RPMI7951 (cell line): ENCODE measurements around the gene ANTXR1. TPM values are rescaled to one million over a fixed set of nuclear protein-coding genes. Genes with fewer than 3 reads are reported as not detected.

Source experiments
- DNase-seq: peaks from one replicate; pipeline ENCODE4 v3.0.0-alpha.2; 2012; ENCODE audit warnings: low read depth
- total RNA-seq: library from RNA; depleted of rRNA; stranded (reverse); fragments of >200 nt; shearing (Covaris generic); gene quantifications from 2 replicates; pipeline ENCODE4 v1.2.3, GENCODE V29; 2014

Gene ANTXR1
- total RNA-seq, 1 experiment from 2014 or later, result 69.7 TPM

DNA sequence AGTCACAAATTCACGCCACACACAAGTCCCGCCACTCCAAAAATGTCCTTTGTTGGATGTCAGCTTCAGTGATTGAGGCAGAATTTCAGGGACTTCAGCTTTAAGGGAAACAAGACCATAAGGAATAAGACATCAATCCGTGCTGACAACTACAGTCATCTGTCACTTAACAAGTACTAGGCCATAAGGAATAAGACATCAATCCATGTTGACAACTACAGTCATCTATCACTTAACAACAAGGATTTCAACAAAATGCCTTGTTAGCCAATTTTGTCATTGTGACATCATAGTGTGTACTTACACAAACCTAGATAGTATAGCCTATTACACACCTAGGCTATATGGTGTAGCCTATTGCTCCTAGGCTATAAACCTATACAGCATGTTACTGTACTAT is 58.0 kb downstream of the ANTXR1 start:
- no peak for DNase-seq

DNA sequence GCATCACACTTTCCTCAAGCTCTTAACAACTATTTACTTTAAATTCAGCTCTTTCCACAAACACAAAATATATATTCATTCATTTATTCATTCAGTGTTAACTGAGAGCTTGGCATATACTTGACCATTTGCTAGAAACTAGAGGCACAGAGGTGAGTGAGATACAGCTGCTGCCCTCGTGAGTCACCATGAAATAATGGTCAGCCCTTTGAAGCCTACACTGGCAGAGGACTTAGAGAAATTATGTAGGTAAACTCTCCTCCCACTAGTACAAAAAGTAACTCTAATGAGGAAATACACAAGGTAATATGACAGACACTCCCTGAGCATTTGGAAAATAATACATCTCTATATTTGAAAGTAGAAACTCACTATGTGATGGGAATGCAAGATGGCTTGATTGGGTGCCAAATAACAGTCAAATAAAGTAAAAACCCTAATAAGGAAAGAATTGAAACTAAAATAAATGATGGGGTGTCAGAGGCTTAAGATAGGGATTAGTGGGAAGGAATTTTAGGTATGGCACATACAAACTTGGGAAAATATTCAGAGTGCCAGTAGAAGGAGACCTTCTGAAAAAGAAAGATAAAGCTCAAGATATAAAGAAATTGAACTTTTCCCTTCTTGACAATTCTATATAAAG is 61.1 kb downstream of the ANTXR1 start:
- peak; percentile 70 for DNase-seq

DNA sequence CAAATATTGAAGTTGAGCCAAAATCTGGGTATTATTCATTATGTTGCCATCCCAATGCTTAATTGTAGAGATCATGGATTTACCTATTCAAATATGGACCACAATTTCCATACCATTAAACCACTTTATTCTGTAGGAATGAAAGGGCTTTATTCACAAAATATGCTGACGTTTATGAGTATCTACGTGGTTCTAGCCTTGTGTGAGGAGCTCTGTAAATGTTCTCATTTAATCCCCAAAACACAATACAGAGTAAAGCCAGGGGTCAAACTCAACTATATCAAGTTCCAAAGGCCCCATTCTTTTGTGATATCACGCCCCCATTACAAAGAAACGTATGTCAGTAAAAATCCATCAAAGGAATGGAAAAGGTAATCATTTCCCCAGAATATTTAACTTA is 61.9 kb downstream of the ANTXR1 start:
- no peak for DNase-seq

DNA sequence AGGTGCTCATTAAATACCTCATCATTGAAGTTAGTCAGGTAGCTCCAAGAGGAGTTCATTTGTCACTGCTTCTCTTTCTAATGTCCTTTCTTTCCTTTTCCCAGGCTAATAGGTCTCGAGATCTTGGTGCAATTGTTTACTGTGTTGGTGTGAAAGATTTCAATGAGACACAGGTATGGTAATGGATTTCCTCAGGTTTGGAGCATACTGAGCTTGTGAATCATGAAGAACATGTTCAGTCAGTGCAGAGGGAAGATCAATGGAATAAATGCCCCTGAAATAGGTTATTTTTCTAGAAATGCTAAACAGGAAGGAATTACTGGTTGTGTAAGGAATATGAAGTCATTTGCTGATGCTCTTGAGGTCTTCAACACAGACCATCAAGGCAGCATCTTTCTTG is 62.5 kb downstream of the ANTXR1 start:
- no peak for DNase-seq

DNA sequence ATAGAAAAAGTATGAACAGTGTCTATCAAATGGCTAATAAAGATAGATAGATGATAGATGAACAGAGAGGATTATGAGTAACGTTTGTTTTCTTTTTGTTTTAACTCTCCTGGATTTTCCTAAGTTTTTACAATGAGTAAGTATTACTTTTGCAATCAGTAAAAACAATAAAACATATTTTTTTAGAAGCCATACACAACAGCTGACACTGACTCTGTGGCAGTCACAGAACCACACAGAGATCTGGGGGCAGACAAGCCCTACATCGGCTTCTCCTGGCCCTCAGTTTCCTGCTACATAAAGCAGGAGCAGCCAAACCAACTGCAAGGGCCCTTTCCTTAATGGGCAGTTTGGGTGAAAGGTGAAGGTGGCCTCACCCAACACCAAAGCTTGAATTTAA is 63.6 kb downstream of the ANTXR1 start:
- no peak for DNase-seq

DNA sequence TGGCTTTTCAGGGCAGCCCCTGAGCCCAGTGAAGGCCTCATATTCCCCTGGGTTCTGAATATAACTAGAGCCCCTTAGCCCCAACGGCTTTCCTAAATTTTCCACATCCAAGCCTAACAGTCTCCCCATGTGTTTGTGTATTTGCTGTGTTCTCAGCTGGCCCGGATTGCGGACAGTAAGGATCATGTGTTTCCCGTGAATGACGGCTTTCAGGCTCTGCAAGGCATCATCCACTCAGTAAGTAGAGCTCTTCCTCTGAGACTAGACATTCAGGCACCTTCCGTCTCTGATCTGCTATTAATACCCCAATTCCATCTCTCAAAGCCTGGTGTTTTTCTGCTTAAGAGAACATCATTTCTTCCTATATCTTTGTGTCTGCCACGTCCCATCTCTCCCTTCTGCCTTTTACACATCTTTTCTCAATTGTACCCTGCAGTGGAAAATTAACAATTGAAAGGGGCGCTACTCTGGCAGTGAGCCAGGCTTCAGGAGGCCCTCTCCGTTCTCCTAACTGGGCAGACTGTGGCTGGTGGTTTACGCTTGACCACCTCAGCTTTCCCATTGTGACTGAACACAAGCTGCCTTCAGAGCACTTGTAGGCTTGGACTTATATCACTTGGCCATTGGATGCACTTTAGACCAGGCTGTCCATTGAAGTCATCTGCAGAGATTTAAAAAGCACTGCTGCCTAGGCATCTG is 64.4 kb downstream of the ANTXR1 start:
- no peak for DNase-seq

DNA sequence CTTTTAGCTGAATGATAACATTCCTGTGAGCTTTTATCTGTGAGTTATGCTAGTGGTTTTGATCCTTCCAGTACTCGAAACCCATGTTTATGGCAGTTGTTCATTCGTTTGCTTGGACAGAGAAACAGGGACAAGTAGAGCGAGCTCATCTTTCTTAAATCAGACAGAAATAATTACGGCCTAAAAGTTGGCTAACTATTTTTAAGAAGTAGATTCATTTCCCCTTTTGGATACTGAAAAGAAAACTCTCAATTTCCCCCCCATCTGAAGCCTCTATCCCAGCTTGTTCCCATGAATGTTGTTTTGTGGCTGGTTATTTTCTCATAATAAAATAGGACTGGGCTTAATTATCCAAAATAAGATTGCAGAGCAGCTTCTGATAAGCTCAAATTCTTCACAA is 67.1 kb downstream of the ANTXR1 start:
- no peak for DNase-seq

DNA sequence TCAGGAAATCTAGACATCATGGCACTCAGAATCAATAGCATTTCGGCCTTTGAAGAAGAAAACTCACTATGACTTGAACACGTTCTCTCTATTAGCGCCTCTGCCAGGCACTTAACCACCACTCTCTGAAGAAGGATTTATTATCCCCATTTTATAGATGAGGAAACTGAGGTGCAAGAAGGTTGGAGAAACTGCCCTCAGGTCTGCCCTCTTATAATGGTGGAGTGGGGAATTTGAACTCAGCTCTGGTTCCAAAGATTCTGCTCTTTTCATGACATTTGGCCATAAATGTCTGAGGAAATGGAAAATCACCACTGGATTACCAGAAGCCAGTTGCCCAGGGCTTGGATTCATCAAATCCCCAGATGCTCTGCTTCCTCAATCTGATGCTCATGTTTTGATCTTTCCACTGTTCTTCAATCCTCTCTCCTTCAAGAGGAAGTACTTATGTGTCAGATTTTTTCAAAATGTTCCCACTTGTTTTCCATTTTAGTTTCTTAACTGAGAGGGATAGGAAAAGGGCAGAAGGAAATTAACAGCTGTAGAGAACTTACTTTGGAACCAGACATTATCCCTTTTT is 68.1 kb downstream of the ANTXR1 start:
- DNase-seq, result peak; percentile 37

DNA sequence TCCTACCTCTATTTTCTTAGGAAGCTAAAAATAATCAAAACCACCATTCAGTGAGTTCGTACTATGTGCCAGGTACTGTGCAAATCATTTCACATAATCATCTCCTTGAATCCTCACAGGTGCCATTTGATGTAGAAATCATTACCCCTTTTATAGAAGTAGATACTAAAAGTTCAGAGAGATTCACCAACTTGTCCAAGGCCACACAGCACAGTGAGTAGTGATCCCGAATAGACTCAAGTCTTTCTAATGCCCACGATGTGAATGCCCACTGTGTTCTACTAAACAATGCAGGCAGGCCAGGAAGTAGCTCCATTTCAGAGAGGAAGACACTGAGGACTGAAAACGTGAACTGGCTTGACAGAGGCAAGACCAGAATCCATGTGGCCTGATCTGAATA is 68.8 kb downstream of the ANTXR1 start:
- no peak for DNase-seq

DNA sequence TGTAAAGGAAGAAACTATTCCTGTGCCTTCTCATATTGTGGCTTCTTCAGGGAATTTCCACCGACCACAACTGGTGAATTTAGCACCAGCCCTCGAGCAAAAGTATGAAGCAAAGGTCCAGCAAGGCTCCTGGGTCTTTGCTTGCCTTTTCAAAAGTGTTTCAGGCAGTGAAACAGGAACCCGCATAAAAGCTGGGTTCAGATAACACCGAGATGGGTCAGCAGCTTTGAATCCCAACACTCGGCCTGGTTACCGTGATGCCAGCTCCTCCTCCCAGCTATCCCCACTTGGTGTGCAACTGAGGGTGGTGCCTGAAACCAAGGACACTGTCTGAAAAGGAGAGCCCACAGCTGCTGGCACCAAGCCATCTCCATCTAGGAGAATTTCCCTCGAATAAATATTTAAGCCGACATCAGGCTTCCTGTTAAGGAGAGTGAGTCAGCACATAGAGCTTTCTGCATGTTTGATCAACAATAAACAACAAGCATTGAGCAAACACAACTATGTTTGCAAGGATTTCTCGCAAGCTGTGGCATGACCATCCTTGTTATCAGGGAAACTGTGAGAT is 69.5 kb downstream of the ANTXR1 start:
- peak; percentile 97 for DNase-seq

DNA sequence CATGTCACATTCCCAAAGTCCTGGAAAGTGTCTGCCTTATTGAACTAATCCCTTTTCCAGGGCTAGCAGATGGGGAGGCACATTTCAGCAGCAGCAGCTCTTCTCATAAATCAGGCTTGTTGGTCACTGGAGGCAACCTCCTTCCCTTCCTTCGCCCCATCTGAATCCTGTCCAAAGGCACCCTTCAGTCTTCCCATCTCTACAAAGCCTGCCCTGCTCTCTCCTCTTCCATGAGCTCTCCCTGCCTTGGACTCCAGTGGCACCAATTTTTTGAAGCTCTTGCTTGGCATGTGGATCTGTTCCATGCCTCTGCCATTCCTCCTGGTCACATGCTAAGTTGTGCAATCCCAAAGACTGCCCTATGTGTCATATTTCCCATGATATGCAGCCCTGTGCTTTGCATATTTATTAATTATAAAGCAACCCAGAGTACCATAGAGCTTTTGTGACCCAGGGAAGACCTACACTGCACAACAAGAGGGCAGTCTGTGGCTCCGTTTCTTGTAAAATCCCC is 70.3 kb downstream of the ANTXR1 start:
- DNase-seq, result peak; percentile 67

DNA sequence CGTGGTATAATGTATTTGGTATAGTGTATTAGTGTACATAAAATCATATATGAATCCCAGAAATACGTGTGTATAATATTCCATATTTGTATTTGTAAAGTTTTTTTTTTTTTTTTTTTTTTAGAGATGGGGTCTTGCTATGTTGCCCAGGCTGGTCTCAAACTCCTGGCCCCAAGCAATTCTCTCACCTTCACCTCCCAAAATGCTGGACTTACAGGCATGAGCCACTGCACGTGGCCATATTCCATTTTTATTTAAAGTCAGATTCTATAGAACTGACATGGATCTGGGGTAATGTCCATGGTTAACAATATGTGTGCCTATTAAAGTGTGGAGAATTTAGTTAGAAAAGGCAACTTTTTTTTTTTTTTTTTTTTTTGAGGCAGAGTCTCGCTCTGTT is 71.5 kb downstream of the ANTXR1 start:
- DNase-seq, result no peak

DNA sequence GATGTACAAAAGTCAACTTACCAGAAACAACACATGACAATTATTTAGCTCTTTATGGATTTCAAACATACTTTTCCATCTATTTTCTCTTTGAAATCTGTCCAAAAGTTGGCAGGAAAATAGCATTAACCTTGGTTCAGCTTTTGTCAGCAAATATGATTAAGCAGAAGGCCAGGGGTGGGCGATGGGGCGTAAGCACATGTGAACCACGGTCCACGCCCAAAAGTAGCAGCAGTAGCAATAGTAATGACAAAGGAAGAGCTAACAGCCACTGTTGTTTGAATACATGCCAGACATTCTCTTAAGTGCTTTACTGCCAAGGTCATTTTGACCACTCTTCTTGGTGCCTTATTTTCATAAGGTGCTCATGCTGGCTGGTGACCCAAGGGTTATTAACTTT is 73.5 kb downstream of the ANTXR1 start:
- DNase-seq, result peak; percentile 93

DNA sequence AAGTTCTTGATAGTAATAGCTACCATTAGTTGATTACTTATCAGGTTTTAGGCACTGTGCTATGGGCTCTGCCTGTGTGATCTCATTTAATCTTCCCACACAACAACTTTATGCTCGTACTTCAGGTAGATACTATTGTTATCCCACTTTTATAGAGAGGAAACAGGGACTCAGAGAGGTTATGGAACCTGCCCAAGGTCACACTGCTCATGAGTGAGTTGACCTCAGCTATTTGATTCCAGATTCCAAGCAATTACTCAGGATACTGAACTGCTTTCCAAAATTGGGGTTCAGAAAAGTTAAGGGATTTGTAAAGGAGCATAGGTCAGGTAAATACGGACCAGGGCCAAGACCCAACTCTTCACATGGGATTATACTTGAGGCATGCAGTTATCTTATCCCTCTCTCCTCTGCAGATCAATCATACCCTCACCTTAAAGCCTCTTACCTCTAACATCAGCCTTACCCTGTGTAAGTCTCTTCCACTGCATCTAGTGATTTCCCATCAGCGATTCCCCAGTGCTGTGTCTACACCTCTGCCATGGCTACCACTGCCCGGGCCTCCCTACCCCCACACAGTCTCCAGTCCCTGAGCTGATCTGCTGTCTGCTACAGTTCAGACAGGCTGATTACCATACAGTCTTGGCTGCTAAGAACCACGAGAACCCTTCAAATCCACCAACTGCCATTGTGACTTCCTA is 74.4 kb downstream of the ANTXR1 start:
- DNase-seq, result no peak

DNA sequence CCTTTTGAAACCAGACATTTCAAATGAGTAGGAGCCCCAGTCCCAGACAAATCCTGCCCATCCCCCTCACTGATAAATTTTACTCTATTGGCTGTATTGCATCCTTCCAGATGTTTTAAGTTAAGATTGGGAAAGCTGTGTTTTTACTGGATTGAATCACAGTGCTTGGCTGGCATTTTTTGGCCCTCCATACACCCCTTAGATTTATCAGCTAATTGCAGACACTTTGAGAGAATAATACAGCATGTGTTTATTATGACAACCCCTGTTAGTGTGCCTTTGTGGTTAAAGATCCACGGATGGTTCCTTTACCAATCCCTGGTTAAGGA is 74.9 kb downstream of the ANTXR1 start:
- DNase-seq, result peak; percentile 69

DNA sequence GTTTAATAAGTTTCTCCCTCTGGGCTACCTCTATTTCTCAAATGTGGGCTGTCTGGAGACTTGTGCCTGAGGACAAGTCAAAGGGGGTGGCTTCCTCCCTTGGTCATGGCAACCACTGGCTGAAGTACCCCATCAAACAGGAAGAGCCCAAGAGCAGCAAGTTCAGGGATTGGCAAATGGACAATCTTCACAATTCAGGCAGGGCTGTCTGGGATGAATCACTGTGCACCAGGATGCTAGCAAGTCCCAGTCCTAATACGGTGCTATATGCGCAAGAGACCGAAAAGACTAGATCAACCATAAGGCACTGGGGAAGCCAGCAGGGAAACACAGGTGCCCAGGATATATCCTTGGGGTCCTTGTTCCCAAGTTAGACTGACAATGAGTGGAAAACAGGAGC is 75.5 kb downstream of the ANTXR1 start:
- peak; percentile 72 for DNase-seq

DNA sequence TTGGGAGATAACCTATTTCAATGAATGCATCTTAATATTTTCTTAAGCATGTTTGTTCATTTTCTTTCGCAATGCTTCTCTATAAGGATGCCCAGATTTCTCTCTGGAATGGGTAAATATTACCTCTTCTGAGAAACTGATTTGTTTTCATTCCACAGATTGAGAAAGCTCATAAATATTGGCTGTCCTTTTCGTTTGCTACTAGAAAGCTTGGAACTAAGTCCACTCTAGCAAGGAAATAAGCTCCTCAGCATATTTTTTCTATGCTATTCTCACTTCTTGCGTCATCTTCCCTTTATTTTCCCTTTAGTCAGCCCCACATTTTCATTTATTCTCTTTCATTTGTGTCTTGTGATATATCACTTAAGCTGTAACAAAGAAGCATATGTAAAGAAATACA is 76.3 kb downstream of the ANTXR1 start:
- DNase-seq, result no peak

DNA sequence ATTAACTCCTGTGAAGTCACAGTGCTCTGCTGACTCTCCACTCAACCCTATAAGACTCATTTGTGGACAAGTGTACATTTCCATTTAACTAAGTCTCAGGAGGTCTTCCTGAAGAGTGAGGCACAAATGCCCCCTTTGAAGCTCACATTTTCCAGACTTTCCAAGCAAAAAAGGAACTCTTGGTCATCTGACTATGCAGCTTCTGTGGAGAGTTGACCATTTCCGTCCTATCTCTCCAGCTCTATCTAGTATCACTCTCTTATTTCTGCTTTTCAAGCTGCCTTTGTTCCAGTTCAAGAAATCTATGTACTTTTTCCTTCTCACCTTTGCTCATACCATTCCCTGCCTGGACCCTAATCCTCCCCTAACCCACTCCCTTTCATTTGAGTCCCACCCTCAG is 77.0 kb downstream of the ANTXR1 start:
- no peak for DNase-seq

DNA sequence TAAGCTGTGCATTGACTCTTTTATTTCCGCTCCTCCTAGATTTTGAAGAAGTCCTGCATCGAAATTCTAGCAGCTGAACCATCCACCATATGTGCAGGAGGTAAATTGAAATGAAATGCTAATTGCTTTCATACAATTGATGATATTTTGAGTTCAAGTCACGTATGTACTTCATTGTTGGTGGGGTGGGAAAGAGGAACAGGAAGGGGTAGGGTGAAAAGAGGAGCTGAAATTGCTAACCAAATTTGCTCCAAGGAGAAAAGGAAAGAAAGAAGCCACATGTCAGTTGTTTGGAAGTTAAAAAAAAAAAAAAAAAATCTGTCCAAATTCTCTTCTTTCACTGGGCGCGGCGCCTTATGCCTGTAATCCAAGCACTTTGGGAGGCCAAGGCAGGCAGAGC is 77.8 kb downstream of the ANTXR1 start:
- no peak for DNase-seq

DNA sequence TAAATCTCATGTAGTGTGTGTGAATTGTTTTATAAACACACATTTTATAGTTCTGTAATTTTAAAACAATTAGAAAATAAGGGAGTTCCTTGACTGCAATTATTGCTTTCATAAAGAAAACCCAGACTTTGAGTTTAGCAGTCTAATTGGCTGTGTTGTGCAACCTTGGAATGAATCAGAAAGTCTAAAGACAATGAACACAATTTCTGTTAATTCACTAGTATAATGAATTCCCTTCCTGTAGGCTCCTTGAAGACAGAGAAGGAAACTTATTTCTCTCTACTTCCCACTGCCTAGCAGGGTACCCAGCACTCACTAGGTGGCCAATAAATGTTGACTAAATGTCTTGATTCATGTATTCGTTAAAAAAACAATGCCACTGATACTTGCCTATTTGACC is 79.9 kb downstream of the ANTXR1 start:
- DNase-seq, result no peak

DNA sequence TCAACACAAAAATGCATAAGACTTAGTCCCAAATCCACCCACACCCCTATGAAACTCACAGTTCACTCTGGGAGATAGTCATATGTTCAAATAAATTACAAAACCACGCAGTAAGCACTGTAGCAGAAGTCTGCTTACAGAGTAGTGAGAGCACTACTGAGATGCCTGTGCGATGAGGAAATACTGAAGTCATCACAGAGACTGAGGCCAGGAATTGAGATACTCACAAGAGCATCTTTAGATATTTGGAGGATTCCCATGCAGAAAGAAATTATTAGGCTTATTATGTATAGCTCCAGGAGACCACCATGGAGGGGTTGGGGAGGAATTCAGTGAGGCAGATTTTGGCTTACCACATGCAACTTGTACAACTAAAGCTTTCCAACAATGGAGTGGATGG is 82.3 kb downstream of the ANTXR1 start:
- no peak for DNase-seq

DNA sequence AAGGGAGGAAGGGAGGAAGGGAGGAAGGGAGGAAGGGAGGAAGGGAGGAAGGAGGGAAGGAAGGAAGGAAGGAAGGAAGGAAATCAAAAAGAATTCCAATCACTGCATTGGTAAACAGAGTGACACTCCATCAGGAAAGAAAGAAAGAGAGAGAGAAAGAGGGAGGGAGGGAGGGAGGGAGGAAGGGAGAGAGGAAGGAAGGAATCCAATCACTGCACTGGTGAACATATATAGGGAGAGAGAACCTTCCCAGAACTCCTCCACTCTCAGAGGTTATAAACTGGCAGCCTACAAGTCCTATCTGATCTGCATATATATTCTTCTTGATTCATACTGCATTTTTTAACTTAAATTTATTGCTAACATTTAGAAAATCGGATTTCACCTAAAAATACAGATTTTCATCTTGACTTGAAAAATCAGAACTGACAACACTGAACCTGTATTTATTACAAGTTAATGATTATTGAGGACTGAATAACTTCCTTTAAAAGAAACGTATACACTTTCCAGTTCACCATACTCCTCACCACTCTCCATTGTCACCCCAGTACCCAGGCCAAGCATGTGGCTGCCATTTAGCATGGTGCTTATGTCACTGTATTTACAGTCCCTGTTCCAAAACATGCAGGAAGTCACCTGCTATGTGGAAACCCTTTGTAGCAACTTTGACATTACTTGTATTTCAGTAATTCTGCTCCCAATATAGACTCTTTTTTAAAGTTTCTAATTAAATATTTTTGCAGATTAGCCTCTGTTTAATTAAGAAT is 83.5 kb downstream of the ANTXR1 start:
- DNase-seq, result no peak
